HepG2 (cell line): ENCODE data around the gene ACBD3. TPM values are rescaled to one million over a fixed set of nuclear protein-coding genes. Genes with fewer than 3 reads are reported as not detected.

Experiments used
- ATAC-seq: fragments of 200-7000 bp; cut with Tn5 transposase; 3 replicates; pipeline ENCODE4 v1.9.1; 2020; ENCODE audit warnings: mild to moderate bottlenecking, moderate library complexity
- BruUV-seq: library from RNA; stranded (reverse); fragments of 400-500 nt; replicated peaks from 2 replicates; lab custom pipeline; 2021; lab: Mats Ljungman, UMichigan
- CTCF ChIA-PET: fragments of 300-600 bp; formaldehyde crosslinking; extraction: SDS; loops from one replicate; lab custom pipeline; 2021; ENCODE audit warnings: low total read pairs, inconsistent platforms, low intra/inter-chr PET ratio; lab: Yijun Ruan, JAX
- POLR2A ChIA-PET: fragments of 350-600 bp; sonication (Branson Sonifier 250); formaldehyde crosslinking; loops from one replicate; lab custom pipeline; 2020; ENCODE audit warnings: antibody characterized with exemption, inconsistent platforms; lab: Yijun Ruan, JAX
- DNase-seq: peaks from one replicate; pipeline ENCODE4 v3.0.0-alpha.2; 2015; ENCODE audit warnings: low spot score
- FAIRE-seq: peaks from 3 replicates; lab custom pipeline; 2011; peaks lifted over from hg19 to GRCh38; lab: Jason Lieb, UNC
- H2AFZ ChIP-seq: one replicate; pipeline ENCODE4 v1.6.1; 2011; ENCODE audit warnings: low read length, inconsistent platforms
- H3K27ac ChIP-seq: fragments of 300-600 bp; 3 replicates; pipeline ENCODE4 v1.8.0; 2011; ENCODE audit warnings: mixed run types, mild to moderate bottlenecking, mixed read lengths, low read length, inconsistent platforms; ENCODE audit not compliant: insufficient read depth; ENCODE audit errors: extremely low read length
- H3K27me3 ChIP-seq, 2 experiments: fragments of 200-600 bp in 1 of 2; 2 replicates in 1 of 2; 3 replicates in 1 of 2; pipeline versions ENCODE4 v1.6.0 to v1.8.0; 2011; ENCODE audit warnings: low read length in 2 of 2, mild to moderate bottlenecking in 2 of 2, moderate library complexity in 2 of 2, inconsistent platforms in 1 of 2; ENCODE audit not compliant: insufficient read depth in 2 of 2, control insufficient read depth in 1 of 2
- H3K36me3 ChIP-seq, 2 experiments: fragments of 200-600 bp in 1 of 2; replicated peaks in 1 of 2; 2 replicates in 1 of 2; 3 replicates in 1 of 2; pipeline versions ENCODE4 v1.5.1 to v1.8.0; 2011; ENCODE audit warnings: low read length in 2 of 2, inconsistent platforms in 1 of 2; ENCODE audit not compliant: insufficient read depth in 2 of 2, control insufficient read depth in 1 of 2
- H3K4me1 ChIP-seq: 2 replicates; pipeline ENCODE4 v1.5.1; 2012; ENCODE audit warnings: low read length, inconsistent platforms; ENCODE audit not compliant: insufficient read depth
- H3K4me2 ChIP-seq: 2 replicates; pipeline ENCODE4 v1.6.0; 2011; ENCODE audit warnings: low read depth, low read length, inconsistent platforms
- H3K4me3 ChIP-seq, 3 experiments: fragments of 200-600 bp in 1 of 3; sonication (generic), shearing (Covaris generic) in 1 of 3; replicated peaks in 1 of 3; 2 replicates each; pipeline ENCODE4 v1.5.1; 2011 to 2016; ENCODE audit warnings: low read length in 3 of 3, inconsistent platforms in 2 of 3, low read depth in 2 of 3, mild to moderate bottlenecking in 2 of 3, control low read depth in 1 of 3, mixed read lengths in 1 of 3; ENCODE audit not compliant: insufficient read depth in 1 of 3
- H3K79me2 ChIP-seq: one replicate; pipeline ENCODE4 v1.6.1; 2011; ENCODE audit warnings: low read length, inconsistent platforms; ENCODE audit not compliant: insufficient read depth
- H3K9ac ChIP-seq: 2 replicates; pipeline ENCODE4 v1.6.0; 2011; ENCODE audit warnings: mild to moderate bottlenecking, low read depth, low read length, inconsistent platforms; ENCODE audit not compliant: insufficient read depth
- H3K9me3 ChIP-seq: 2 replicates; pipeline ENCODE4 v1.5.1; 2012; ENCODE audit warnings: mild to moderate bottlenecking, low read length
- H4K20me1 ChIP-seq: 2 replicates; pipeline ENCODE4 v1.6.0; 2011; ENCODE audit warnings: inconsistent platforms, mild to moderate bottlenecking, low read length, moderate library complexity; ENCODE audit not compliant: insufficient read depth
- CERS6 ChIP-seq: sonication (generic); formaldehyde crosslinking; IDR thresholded peaks from 2 replicates; pipeline ENCODE4 v1.5.0; 2020; ENCODE audit warnings: missing genetic modification reagents
- EED ChIP-seq: sonication (generic); formaldehyde crosslinking; IDR thresholded peaks from 2 replicates; pipeline ENCODE4 v1.5.0; 2020; ENCODE audit warnings: mild to moderate bottlenecking, missing genetic modification reagents
- FOXK2 ChIP-seq: fragments of 450-650 bp; IDR thresholded peaks from 2 replicates; pipeline ENCODE4 v1.6.1; 2016
- HIVEP1 ChIP-seq: sonication (generic); formaldehyde crosslinking; IDR thresholded peaks from 2 replicates; pipeline ENCODE4 v1.4.0; 2020; ENCODE audit warnings: mild to moderate bottlenecking, missing genetic modification reagents
- JUNB ChIP-seq: sonication (generic); formaldehyde crosslinking; IDR thresholded peaks from 2 replicates; pipeline ENCODE4 v1.8.0; 2022; ENCODE audit warnings: missing genetic modification reagents, mild to moderate bottlenecking, borderline replicate concordance
- NCOR1 ChIP-seq: fragments of 200-600 bp; sonication (generic); IDR thresholded peaks from 2 replicates; pipeline ENCODE4 v1.7.0; 2017; ENCODE audit warnings: antibody characterized with exemption, low read length, borderline replicate concordance
- PBX2 ChIP-seq: IDR thresholded peaks from 2 replicates; pipeline ENCODE4 v1.6.1; 2016; ENCODE audit warnings: control low read depth
- POLR2G ChIP-seq: fragments of 200-400 bp; formaldehyde crosslinking; IDR thresholded peaks from 2 replicates; pipeline ENCODE4 v1.6.1; 2018; ENCODE audit warnings: mild to moderate bottlenecking, low read depth, low read length, moderate library complexity
- REPIN1 ChIP-seq: sonication (generic); formaldehyde crosslinking; IDR thresholded peaks from 2 replicates; pipeline ENCODE4 v1.8.0; 2022; ENCODE audit warnings: missing genetic modification reagents, low read depth, mild to moderate bottlenecking, borderline replicate concordance
- ZBTB20 ChIP-seq: sonication (generic); formaldehyde crosslinking; IDR thresholded peaks from 2 replicates; pipeline ENCODE4 v1.8.1; 2023; ENCODE audit warnings: missing genetic modification reagents, low read depth, mild to moderate bottlenecking, borderline replicate concordance
- ZBTB3 ChIP-seq: sonication (generic); formaldehyde crosslinking; IDR thresholded peaks from 2 replicates; pipeline ENCODE4 v1.4.0; 2020; ENCODE audit warnings: low read depth, mild to moderate bottlenecking, moderate library complexity, missing genetic modification reagents, borderline replicate concordance
- ZFY ChIP-seq: sonication (generic); formaldehyde crosslinking; IDR thresholded peaks from 2 replicates; pipeline ENCODE4 v1.4.0; 2020; ENCODE audit warnings: missing genetic modification reagents
- ZMAT5 ChIP-seq: sonication (generic); formaldehyde crosslinking; IDR thresholded peaks from 2 replicates; pipeline ENCODE4 v1.5.0; 2020; ENCODE audit warnings: mild to moderate bottlenecking, low read depth, missing genetic modification reagents, borderline replicate concordance
- ZMYM4 ChIP-seq: sonication (generic); formaldehyde crosslinking; IDR thresholded peaks from 2 replicates; pipeline ENCODE4 v1.8.1; 2023; ENCODE audit warnings: mild to moderate bottlenecking, missing genetic modification reagents
- ZNF225 ChIP-seq: sonication (generic); formaldehyde crosslinking; IDR thresholded peaks from 2 replicates; pipeline ENCODE4 v1.4.0; 2020; ENCODE audit warnings: mild to moderate bottlenecking, missing genetic modification reagents
- ZNF512 ChIP-seq: sonication (generic); formaldehyde crosslinking; IDR thresholded peaks from 2 replicates; pipeline ENCODE4 v1.4.0; 2020; ENCODE audit warnings: mild to moderate bottlenecking, missing genetic modification reagents
- ZNF720 ChIP-seq: sonication (generic); formaldehyde crosslinking; IDR thresholded peaks from 2 replicates; pipeline ENCODE4 v1.4.0; 2020; ENCODE audit warnings: missing genetic modification reagents
- WGBS: methylation state at CpG from one replicate; pipeline ENCODE4 v1.1.6; 2017; ENCODE audit warnings: low lambda C conversion rate; 5-methylcytosine and 5-hydroxymethylcytosine counted together
- in situ Hi-C: cut with HindIII; loops from 2 replicates; pipeline ENCODE4 v1.10.0; 2017; ENCODE audit warnings: low pct_unique_long_range_greater_than_20kb; ENCODE audit not compliant: extremely low pct_ligation_motif_present
- intact Hi-C: fragments of 100-400 bp; cut with micrococcal nuclease; formaldehyde crosslinking; loops from one replicate; pipeline ENCODE4 v1.10.0; 2022; ENCODE audit not compliant: unreplicated experiment
- polyA plus RNA-seq, 8 experiments: library from polyadenylated mRNA; depleted of rRNA in 3 of 8; stranded (reverse) in 7 of 8; unstranded in 1 of 8; fragments of >200 nt; fragmentation: Illumina TruSeq in 4 of 8; extraction: Trizol in 4 of 8; gene quantifications; 2 replicates each; pipeline versions ENCODE4 v1.2.1 to v1.2.3, GENCODE V29; 2011 to 2016; ENCODE audit warnings: low read depth in 4 of 8, missing spikeins in 1 of 8, mixed read lengths in 1 of 8; ENCODE audit not compliant: insufficient read depth in 1 of 8
- total RNA-seq, 5 experiments: library from RNA; depleted of rRNA; stranded (reverse); fragments of >200 nt; fragmentation: Illumina TruSeq; extraction: Trizol; gene quantifications; 2 replicates each; pipeline ENCODE4 v1.2.3, GENCODE V29; 2016; ENCODE audit warnings: low read depth in 1 of 5

Gene ACBD3
- total and polyA plus RNA-seq, 2 of the 13 experiments (the other 11 are each of a cell fraction or from before 2014, with no cell fraction given): 24.3 to 39.3 TPM

GRCh38 chr1:226121587-226122400 lies 64.7 kb downstream of the ACBD3 start:
- in situ Hi-C loops: loop anchor here (10.0 kb wide), 1 partner anchor 213 kb away; no protein-coding TSS in a partner anchor
- ATAC-seq: peak; percentile 69
- H3K9ac ChIP-seq: peak overlapping the region; percentile 65
- H3K4me1 ChIP-seq: peaks cover 51% of the 10 kb centered on the region
- peaks cover 2 to 41% of the 10 kb centered on the region in 2 experiments; a peak in 4 of 5 replicates for H3K27me3 ChIP-seq
- no peak overlapping the region for H2AFZ ChIP-seq
- ChIA-PET POLR2A (interaction anchor here (4.2 kb wide), 1 partner anchor 59 kb away, joined by 18 read pairs; the partner anchor contains the start of gene H3-3A), CTCF (interaction anchor here (0.8 to 2.5 kb wide), 3 partner anchors 12 to 58 kb away, joined by 5 to 32 read pairs (median 5); partner anchors contain the start of gene H3-3A)
- no peaks in the 10 kb centered on the region for H3K36me3 ChIP-seq
- peak overlapping the region; percentile 88 for H3K27ac ChIP-seq
- peak overlapping the region; percentile 49 to 81 (median 78); a peak in 5 of 6 replicates for H3K4me3 ChIP-seq
- FAIRE-seq: no peak
- no peaks in the 10 kb centered on the region for H4K20me1 ChIP-seq
- DNase-seq: peak; percentile 49
- 0% methylated on average over 2 of the region's 104 CpGs for WGBS
- intact Hi-C loops: loop anchor here (1.0 to 2.0 kb wide), 2 partner anchors 38 to 57 kb away; no protein-coding TSS in a partner anchor
- no TSS peak for BruUV-seq
- no peaks in the 10 kb centered on the region for H3K79me2 ChIP-seq
- H3K9me3 ChIP-seq: no peaks in the 10 kb centered on the region
- peak overlapping the region; percentile 100 for H3K4me2 ChIP-seq
- TF ChIP-seq PBX2 (no peak), FOXK2 (no peak), ZMYM4 (CRISPR knock-in tag) (peak; percentile 21; the same call in 1 of the 2 replicates), ZBTB20 (CRISPR knock-in tag) (no peak), REPIN1 (CRISPR knock-in tag) (no peak), HIVEP1 (CRISPR knock-in tag) (no peak), CERS6 (CRISPR knock-in tag) (no peak), ZMAT5 (no peak), ZNF512 (CRISPR knock-in tag) (no peak), ZNF720 (CRISPR knock-in tag) (no peak), EED (CRISPR knock-in tag) (no peak), ZNF225 (CRISPR knock-in tag) (no peak), ZBTB3 (CRISPR knock-in tag) (no peak), POLR2G (peak; percentile 43), NCOR1 (no peak), JUNB (CRISPR knock-in tag) (no peak), ZFY (peak; percentile 83)
